Esophagus muscularis mucosa (tissue), 4 donors: ENCODE measurements around the gene SEC24B.

Experiments used
- CTCF ChIP-seq, 3 experiments: fragments of 200-600 bp in 2 of 3; fragments of 450-650 bp in 1 of 3; sonication (generic) in 2 of 3; IDR thresholded peaks; one replicate each; pipeline ENCODE4 v1.5.1; 2017 to 2019; ENCODE audit warnings: antibody characterized with exemption in 3 of 3, mild to moderate bottlenecking in 2 of 3, moderate library complexity in 1 of 3
- EP300 ChIP-seq: sonication (generic); formaldehyde crosslinking; IDR thresholded peaks from one replicate; pipeline ENCODE4 v1.6.1; 2017; ENCODE audit warnings: antibody characterized with exemption
- POLR2A ChIP-seq: fragments of 450-650 bp; IDR thresholded peaks from one replicate; pipeline ENCODE4 v1.6.1; 2017; ENCODE audit warnings: antibody characterized with exemption, moderate library complexity, mild to moderate bottlenecking, low read depth

GRCh38 chr4:109383823-109384222, 49.8 kb upstream of the SEC24B start:
- TF ChIP-seq POLR2A (no peak), CTCF (IDR thresholded peaks at IDR 0.05) (no peak), EP300 (no peak)
